HFFc6 (cell line): ENCODE measurements around the gene MZF1. TPM values are rescaled to one million over a fixed set of nuclear protein-coding genes. Genes with fewer than 3 reads are reported as not detected.

Source experiments
- DNase-seq: peaks from one replicate; pipeline ENCODE4 v3.0.0-alpha.2; 2018
- H3K27ac Mint-ChIP-seq: 2 replicates; pipeline ENCODE4 v1.8.0; 2020; ENCODE audit warnings: mild to moderate bottlenecking, mixed read lengths
- H3K27me3 Mint-ChIP-seq: 2 replicates; pipeline ENCODE4 v1.8.0; 2021; ENCODE audit warnings: mild to moderate bottlenecking, moderate library complexity, mixed read lengths; ENCODE audit not compliant: insufficient read depth
- H3K36me3 Mint-ChIP-seq: 2 replicates; pipeline ENCODE4 v1.8.0; 2021; ENCODE audit warnings: low read depth, mixed read lengths
- H3K4me1 Mint-ChIP-seq: 2 replicates; pipeline ENCODE4 v1.8.0; 2020; ENCODE audit warnings: low read depth, mixed read lengths
- H3K4me3 Mint-ChIP-seq: 2 replicates; pipeline ENCODE4 v1.8.0; 2020; ENCODE audit warnings: mild to moderate bottlenecking, moderate library complexity, mixed read lengths
- H3K9me3 Mint-ChIP-seq: 2 replicates; pipeline ENCODE4 v1.8.0; 2020; ENCODE audit warnings: mild to moderate bottlenecking, mixed read lengths
- CTCF ChIP-seq: fragments of 200-600 bp; sonication (generic); IDR thresholded peaks from 2 replicates; pipeline ENCODE4 v1.5.0; 2021; ENCODE audit warnings: antibody characterized with exemption, mild to moderate bottlenecking
- total RNA-seq, 6 experiments: library from RNA; stranded (reverse); fragmentation: NEBNext Ultra II Directional; extraction: Animal tissue kit (Norgen Biotek cat#: 25700); gene quantifications; 2 replicates in 1 of 6; 3 replicates in 5 of 6; pipeline ENCODE4 v1.2.3, GENCODE V29; 2021

MZF1 gene
- total RNA-seq, 6 experiments from 2014 or later: 8.3 to 12.4 (median 9.3) TPM

GRCh38 chr19:58560921-58561320 is 12.2 kb downstream of the MZF1 start:
- DNase-seq: no peak
- no peak for TF ChIP-seq CTCF
- Mint-ChIP-seq H3K27me3 (peaks cover 11% of the 10 kb centered on the region), H3K4me1 (peaks cover 29% of the 10 kb centered on the region), H3K9me3 (peaks cover 4% of the 10 kb centered on the region; the same call in 1 of the 2 replicates), H3K36me3 (peaks cover 26% of the 10 kb centered on the region), H3K27ac (peak overlapping the region; percentile 100; the same call in 1 of the 2 replicates), H3K4me3 (no peak overlapping the region)

- H3K36me3 Mint-ChIP-seq: peaks cover 26% of the 10 kb centered on the region
- no peak for DNase-seq
- peaks cover 32% of the 10 kb centered on the region for H3K4me1 Mint-ChIP-seq
- H3K4me3 Mint-ChIP-seq: peak overlapping the region; percentile 99
- no peak for TF ChIP-seq CTCF
- peak overlapping the region; percentile 100 for H3K27ac Mint-ChIP-seq
- H3K9me3 Mint-ChIP-seq: peaks cover 4% of the 10 kb centered on the region; the same call in 1 of the 2 replicates
- peaks cover 11% of the 10 kb centered on the region for H3K27me3 Mint-ChIP-seq
Observed at GRCh38 chr19:58560007-58560887, 12.9 kb downstream of the MZF1 start.

GRCh38 chr19:58559275-58560006 is 13.7 kb downstream of the MZF1 start:
- TF ChIP-seq CTCF: no peak
- Mint-ChIP-seq H3K4me3 (peak overlapping the region; percentile 99), H3K36me3 (peaks cover 25% of the 10 kb centered on the region), H3K27ac (peak overlapping the region; percentile 100), H3K9me3 (peaks cover 4% of the 10 kb centered on the region; the same call in 1 of the 2 replicates), H3K4me1 (peaks cover 39% of the 10 kb centered on the region), H3K27me3 (peaks cover 19% of the 10 kb centered on the region)
- peak; percentile 82 for DNase-seq

GRCh38 chr19:58558623-58559274 is 14.4 kb downstream of the MZF1 start:
- peaks cover 31% of the 10 kb centered on the region for H3K36me3 Mint-ChIP-seq
- peak; percentile 98 for DNase-seq
- peaks cover 18% of the 10 kb centered on the region for H3K27me3 Mint-ChIP-seq
- peak overlapping the region; percentile 100 for H3K27ac Mint-ChIP-seq
- H3K9me3 Mint-ChIP-seq: peaks cover 4% of the 10 kb centered on the region; the same call in 1 of the 2 replicates
- TF ChIP-seq CTCF: no peak
- peak overlapping the region; percentile 99 for H3K4me3 Mint-ChIP-seq
- H3K4me1 Mint-ChIP-seq: peaks cover 43% of the 10 kb centered on the region

- Mint-ChIP-seq H3K4me3 (peak within 1 kb of the TSS; percentile 99), H3K27ac (peak within 1 kb of the TSS; percentile 100), H3K36me3 (peaks cover 36% of the 10 kb centered on the region), H3K9me3 (peaks cover 4% of the 10 kb centered on the region; the same call in 1 of the 2 replicates), H3K4me1 (peaks cover 42% of the 10 kb centered on the region), H3K27me3 (peaks cover 17% of the 10 kb centered on the region)
- TF ChIP-seq CTCF: no peak
- DNase-seq: peak; percentile 38
Observed at GRCh38 chr19:58558066-58558622, 15.0 kb downstream of the MZF1 start, which contains the start of gene UBE2M. TSS of gene UBE2M (minus strand) at chr19:58558611. CDS start at chr19:58558381, 230 bp downstream.
